Fibroblast of skin of back (primary cell): Measurements from ENCODE around the gene XIRP1.
A peak's percentile ranks its signal among the peaks of the same experiment; 100 is the strongest.

Experiments used
- DNase-seq: peaks from one replicate; pipeline ENCODE4 v3.0.0-alpha.2; 2013

Gene XIRP1

DNA sequence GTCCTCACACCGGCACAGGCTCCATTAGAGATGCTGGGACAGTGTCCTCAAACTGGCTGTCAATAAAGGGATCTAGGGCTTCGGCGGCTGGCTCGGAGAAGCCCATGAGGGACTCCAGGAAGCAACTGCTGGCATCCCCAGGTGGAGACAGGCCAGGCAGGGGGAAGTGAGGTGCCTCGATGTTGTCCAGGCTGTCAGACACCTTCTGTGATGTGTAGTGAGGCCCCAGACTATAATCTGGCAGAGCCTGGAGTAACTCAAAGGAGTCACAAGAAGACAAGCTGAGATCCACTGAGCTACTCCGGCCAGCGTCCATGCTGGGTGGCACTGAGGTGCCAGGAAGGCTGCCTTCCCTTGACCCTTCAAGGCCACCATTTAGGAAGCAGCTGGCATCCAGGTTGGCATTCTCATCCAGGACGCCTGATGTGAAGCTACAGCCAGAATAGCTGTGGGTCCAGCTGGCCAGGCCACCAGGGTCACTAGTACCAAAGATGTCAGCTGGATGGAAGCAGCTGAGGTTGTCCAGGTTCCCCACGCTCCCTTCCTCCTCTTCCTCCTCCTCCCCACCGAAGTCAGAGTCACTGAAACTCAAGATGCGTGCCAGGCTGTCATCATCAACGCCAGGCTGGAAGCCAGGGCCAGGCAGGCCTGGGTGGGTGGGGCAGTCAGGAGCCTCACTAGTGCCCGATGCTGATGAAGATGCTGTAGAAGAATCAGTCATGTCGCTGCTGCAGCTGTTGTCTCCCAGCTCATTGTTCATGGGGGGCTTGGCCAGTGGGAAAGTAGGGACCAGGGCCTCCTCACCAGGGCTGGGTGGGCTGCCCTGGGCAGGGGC lies 49.1 kb downstream of the XIRP1 start:
- DNase-seq, result no peak

DNA sequence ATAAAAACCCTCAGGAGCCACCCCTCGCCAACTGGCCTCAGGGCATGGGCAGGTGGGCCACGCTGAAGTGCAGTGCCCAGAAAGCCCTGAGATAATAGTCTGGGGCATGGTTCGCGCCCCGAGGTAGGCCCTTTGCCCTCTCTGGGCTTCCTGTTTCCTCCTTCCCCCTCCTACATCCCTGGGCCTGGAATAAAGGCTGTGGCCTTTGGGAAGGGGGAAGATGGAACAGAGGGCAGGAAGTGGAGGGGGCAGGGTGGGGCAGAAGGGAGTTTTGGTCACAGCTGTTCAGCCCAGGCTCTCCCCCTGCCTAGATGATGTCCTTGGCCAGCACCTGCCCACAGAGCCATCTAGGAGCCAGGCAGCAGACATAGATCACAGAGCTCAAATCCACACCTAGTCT lies 50.3 kb downstream of the XIRP1 start:
- no peak for DNase-seq

DNA sequence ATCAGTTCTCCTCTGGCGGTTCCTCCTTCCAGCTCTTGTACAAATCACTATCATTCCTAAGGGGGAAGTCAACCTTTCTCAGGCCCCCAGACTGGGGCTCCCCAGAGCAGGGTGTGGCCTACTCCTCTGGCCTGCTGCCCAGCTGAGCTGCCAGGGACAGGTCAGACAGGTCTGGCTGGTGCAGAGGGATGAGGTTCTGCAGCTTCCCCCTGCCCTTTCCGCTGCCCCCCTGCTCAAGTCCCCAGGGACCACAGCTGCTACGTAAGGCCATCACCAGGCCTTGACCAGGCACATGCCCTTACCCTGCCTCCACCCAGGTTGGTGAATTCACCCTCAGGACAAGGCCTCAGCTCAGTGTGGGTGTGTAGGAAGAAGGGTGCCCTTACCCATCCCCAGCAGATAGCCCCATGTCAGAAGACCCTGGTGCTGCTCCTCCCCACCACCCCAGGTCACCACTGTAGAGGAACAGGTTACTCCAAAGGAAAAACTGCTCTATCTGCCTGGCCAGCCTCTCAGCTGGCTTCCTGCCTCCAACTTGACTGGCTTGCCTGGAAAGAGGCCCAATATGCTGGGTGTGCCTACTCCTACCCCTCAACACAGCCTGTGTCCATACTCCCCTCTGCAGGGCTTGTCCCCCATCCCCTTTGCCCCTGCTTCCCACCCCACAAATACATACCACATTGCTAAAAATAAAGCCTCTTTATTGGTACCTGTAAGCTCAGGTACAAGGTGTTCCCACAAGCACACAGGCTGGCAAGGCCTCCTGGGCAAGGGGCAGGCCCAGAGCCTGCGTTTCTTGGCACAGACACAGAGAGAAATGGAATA lies 51.0 kb downstream of the XIRP1 start:
- peak; percentile 55 for DNase-seq

DNA sequence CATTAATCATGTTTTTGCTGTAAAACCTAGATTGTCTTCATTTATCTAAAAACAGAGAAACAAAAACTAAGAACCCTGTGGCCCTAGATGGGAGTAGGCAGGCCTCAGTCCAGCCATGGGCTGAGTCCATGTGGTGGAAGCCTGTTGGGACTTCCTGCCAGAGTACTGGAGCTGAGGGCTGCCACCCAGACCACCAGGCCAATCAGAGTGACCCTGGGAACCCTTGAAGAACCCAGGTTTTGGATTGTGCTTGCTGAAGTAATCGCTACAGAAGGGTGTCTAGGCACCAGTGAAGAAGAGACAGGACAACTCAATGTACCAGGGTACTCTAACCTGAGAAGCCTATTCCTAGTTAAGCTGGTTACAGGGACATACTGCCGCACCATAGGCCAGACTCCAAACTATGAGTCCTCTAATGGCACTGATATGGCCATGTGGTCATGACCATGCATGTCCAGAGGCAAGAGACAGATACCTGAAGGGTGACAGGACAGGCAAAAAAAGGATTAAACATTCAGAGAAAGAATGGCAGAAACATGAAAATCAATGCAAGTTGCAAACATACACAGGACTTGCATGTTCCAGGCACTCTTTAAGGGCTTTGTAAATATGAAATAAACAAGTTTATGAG lies 51.9 kb downstream of the XIRP1 start:
- DNase-seq, result no peak

DNA sequence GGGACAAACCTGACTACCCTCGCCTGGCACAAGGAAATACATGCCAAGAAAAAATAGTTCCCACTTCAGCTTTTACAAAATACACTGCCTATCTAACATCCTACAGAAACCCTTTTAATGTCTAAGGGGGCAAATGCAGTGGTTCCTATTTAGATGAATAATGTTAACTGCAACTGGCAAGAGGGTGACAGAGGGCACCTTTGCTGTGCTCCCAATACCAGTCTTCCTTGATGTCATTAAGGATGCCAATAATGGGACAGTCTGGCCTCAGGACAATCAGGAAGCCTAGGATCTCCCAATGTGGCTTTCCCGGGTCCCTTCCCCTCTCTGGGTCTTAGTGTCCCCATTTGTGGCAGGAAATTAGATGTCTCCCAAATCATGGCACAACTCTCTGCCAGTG lies 53.0 kb downstream of the XIRP1 start:
- DNase-seq, result no peak

DNA sequence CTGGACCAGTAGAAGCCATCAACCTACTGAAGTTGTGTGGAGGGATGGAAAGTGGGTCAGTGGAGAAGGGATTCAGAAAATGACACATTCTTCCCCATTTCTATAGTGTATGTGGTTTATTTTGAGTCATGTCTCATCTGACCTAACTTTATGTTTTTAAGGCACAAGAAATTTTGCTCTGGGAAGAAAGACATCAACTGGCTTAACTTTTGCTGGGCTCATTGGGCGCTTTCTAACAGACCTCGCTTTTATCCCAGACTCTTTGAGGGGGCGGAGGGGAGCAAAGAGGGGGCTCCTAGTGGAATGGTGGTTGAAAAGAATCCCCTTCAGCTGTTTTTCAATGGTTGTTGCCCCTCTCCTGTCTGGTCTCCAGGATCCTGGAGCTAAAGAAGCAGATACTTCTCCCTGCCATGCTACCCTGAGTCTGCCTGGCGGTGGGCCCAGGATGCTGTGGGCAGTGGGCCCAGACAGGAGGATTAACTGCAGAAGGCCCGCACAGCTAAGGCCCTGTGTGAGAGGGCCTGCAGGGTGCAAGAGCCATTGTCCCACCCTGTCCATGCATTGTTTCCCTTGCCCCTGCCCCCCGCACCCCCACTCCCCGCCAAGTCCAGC lies 53.5 kb downstream of the XIRP1 start:
- no peak for DNase-seq

DNA sequence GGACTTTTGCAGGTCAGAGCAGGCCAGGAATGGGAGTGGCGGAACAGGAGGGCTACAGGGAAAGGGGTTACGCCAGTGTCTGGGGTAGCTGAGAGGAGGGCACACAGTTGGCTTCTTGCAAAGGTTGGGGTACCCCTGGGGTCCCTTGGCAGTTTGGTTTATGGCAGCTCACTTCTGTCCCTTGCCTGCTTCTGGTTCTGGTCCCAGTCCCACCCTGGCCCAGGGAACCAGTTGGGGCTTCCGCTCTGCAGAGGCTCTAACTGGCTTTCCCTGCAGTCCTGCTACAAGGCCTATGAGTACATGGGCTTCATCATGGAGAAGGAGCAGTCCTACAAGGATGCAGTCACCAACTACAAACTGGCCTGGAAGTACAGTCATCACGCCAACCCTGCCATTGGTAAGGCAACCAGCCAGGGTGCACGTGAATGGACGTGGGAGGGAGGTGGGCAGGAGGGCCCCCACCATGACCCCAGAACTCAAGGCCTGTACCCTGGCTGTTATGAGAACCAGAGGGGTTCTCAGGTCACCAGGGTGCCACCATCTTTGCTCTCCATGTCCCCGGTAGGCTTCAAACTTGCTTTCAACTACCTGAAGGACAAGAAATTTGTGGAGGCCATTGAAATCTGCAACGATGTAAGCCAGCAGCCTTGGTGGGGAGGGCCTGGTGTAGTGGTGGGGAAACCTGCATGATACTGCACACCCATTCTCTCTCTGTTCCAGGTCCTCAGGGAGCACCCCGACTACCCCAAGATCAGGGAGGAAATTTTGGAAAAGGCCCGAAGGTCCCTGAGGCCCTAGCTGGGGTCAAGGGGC lies 54.2 kb downstream of the XIRP1 start:
- DNase-seq, result no peak

DNA sequence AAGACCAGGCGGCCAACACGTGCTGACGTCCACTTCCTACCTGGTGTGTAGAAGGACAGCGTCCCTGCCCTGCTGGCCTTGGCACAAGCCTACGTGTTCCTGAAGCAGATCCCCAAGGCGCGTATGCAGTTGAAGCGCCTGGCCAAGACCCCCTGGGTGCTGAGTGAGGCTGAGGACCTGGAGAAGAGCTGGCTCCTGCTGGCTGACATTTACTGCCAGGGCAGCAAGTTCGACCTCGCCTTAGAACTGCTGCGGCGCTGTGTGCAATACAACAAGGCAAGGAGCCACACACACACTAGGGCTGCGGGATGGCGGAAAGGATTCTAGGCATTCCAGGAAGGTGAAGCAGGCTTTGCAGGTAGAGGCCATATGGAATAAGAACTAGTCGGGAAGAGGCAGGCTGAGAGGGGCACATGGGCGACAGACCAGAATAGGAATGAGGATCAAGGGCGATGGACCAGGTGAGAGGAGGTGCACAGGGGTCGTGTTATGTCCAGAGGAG lies 54.9 kb downstream of the XIRP1 start:
- DNase-seq, result no peak

DNA sequence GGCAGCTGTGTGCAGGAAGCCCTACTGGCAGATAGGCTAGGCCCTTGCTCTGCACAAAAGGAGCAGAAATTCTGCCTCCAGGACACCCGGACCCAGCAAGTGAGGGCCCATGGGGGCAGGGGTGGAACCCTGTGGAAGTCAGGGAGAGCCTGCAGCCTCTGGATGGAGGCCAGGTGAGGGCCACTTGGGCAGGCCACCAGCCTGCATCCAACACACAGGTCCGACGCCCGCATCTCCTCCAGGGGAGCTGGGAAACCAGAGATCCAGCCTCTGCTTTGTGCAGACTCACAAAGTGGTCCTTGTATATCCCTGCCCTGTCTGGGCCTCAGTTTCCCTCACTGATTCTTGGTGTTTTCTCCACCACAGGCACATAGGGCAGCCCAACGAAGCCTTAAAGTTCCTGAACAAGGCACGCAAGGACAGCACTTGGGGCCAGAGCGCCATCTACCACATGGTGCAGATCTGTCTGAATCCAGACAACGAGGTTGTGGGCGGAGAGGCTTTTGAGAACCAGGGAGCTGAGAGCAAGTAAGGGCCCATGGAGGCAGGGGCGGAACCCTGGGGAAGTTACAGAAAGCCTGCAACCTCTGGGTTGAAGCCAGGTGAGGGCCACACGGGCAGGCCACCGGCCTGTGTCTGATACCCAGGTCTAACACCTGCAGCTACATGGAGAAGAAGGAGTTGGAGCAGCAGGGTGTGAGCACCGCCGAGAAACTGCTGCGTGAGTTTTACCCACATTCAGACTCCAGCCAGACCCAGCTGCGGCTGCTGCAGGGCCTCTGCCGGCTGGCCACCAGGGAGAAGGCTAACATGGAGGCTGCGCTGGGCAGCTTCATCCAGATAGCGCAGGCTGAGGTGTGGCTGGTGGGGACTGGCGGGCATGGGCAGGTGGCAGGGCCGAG lies 55.6 kb downstream of the XIRP1 start:
- no peak for DNase-seq

DNA sequence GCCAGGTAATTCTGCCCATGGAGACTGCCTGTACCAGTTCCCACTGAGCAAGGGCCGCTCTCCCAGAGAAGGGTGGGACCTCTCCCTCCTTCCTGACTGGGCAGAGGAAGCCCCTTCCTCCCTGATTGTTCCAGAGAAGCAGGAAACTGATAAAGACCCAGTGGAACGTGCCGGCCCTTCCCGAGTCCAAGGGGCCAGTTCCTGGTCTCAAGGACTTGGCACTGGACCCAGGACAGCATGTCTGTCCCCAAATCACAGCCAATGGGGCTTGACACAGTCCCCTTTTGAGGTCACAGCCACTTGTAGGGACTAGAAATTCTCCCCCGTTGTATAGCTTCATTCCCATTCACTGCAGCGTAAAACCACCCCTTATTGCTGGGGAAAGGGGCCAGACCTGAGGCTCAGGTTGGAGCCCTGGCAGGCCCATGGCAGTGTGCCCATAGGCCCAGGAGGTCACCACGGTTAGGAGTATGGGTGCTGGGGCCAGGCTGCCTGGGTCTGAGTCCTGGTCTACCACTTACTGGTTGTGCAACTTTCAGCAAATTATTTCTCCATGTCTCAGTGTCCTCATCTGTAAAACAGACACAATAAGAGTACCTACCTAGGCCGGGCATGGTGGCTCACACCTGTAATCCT lies 57.1 kb downstream of the XIRP1 start:
- no peak for DNase-seq

DNA sequence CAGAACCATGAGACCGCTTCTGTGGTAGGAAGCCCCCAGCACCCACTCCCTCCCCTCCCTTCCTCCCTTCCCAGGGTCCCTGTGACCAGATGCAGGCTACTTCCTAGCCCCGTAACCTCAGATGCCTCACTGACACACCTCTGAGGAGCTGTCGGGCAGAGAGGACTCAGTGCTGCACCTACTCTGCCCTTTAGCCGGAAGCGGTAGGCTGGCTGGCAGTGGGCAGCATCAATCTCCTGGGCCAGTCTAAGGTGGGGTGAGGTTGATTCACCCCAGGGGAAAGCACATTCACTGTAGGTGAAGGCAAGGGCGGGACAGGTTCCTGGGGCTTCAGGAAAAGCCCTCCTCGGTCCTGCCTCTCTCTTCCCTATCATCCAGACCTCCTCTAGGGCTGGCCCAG lies 58.1 kb downstream of the XIRP1 start:
- DNase-seq, result no peak

DNA sequence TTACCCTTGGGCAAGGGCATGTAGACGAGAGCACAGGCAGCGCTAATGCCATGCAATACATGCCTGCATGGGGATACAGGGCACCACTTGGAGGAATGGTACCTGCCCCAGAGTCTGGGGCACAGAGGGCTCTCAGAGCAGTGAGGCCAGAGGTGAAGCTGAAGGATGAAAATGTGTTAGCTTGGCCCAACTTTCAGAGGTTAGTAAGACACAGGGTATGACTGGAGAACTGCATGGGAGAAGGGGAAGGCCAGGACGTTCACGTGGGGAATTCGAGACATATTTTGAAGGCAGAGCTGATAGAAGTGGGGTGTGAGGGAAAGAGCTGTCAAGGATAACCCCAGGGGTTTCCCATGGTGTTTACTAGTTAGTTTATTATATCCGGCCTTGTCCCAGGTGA lies 58.6 kb downstream of the XIRP1 start:
- no peak for DNase-seq
